OCI-LY1 (cell line): Measurements from ENCODE around the gene PLXNA2.

Source experiments
- H2AFZ ChIP-seq: fragments of 200-600 bp; sonication (generic), shearing (Covaris generic); 2 replicates; pipeline ENCODE4 v1.6.0; 2014; ENCODE audit warnings: antibody characterized with exemption, mild to moderate bottlenecking, low read length
- H3F3A ChIP-seq: fragments of 200-600 bp; sonication (generic), shearing (Covaris generic); 2 replicates; pipeline ENCODE4 v1.6.0; 2014; ENCODE audit warnings: mild to moderate bottlenecking, antibody characterized with exemption, low read length, moderate library complexity; ENCODE audit not compliant: insufficient read depth
- H3K27ac ChIP-seq: fragments of 200-600 bp; sonication (generic); 2 replicates; pipeline ENCODE4 v1.5.1; 2014; ENCODE audit warnings: low read length, mixed run types, mild to moderate bottlenecking, low read depth; ENCODE audit not compliant: poor library complexity, severe bottlenecking
- H3K27me3 ChIP-seq: fragments of 200-600 bp; sonication (generic); 2 replicates; pipeline ENCODE4 v1.6.0; 2014; ENCODE audit warnings: antibody characterized with exemption, mild to moderate bottlenecking, low read length, moderate library complexity; ENCODE audit not compliant: insufficient read depth
- H3K36me3 ChIP-seq: fragments of 200-600 bp; sonication (generic); 2 replicates; pipeline ENCODE4 v1.6.1; 2014; ENCODE audit warnings: mild to moderate bottlenecking, antibody characterized with exemption, low read length, moderate library complexity, mixed read lengths; ENCODE audit not compliant: insufficient read depth
- H3K4me1 ChIP-seq: fragments of 200-600 bp; sonication (generic); 2 replicates; pipeline ENCODE4 v1.5.1; 2014; ENCODE audit warnings: mild to moderate bottlenecking, low read length, moderate library complexity; ENCODE audit not compliant: insufficient read depth, severe bottlenecking
- H3K4me2 ChIP-seq: fragments of 200-600 bp; sonication (generic), shearing (Covaris generic); 2 replicates; pipeline ENCODE4 v1.6.1; 2014; ENCODE audit warnings: low read length
- H3K4me3 ChIP-seq: fragments of 200-600 bp; sonication (generic); 2 replicates; pipeline ENCODE4 v1.5.1; 2014; ENCODE audit warnings: low read length, low read depth, mild to moderate bottlenecking, mixed read lengths; ENCODE audit not compliant: poor library complexity, severe bottlenecking
- H3K79me2 ChIP-seq: fragments of 200-600 bp; shearing (Covaris generic); 2 replicates; pipeline ENCODE4 v1.6.1; 2016; ENCODE audit warnings: mixed run types, low read length, mixed read lengths; ENCODE audit not compliant: insufficient read depth
- H3K9ac ChIP-seq: fragments of 200-600 bp; sonication (generic), shearing (Covaris generic); 2 replicates; pipeline ENCODE4 v1.6.1; 2014; ENCODE audit warnings: mild to moderate bottlenecking, low read length, mixed read lengths
- H3K9me2 ChIP-seq: fragments of 200-600 bp; sonication (generic), shearing (Covaris generic); 2 replicates; pipeline ENCODE4 v1.6.1; 2014; ENCODE audit warnings: low read depth, mild to moderate bottlenecking, low read length, mixed read lengths
- H3K9me3 ChIP-seq: fragments of 200-600 bp; shearing (Covaris generic); 2 replicates; pipeline ENCODE4 v1.6.1; 2014; ENCODE audit warnings: low read length, mixed read lengths
- H4K20me1 ChIP-seq: fragments of 200-600 bp; sonication (generic), shearing (Covaris generic); 2 replicates; pipeline ENCODE4 v1.6.0; 2016; ENCODE audit warnings: mild to moderate bottlenecking, low read length; ENCODE audit not compliant: insufficient read depth
- EZH2 ChIP-seq: fragments of 200-600 bp; sonication (generic), shearing (Covaris generic); IDR thresholded peaks from 2 replicates; pipeline ENCODE4 v1.8.0; 2017; ENCODE audit warnings: borderline replicate concordance, mixed run types, mild to moderate bottlenecking, antibody characterized with exemption, low read length, moderate library complexity, mixed read lengths
- TF ChIP-seq, protein P1 (sequence below): fragments of 200-600 bp; sonication (generic), shearing (Covaris generic); IDR thresholded peaks from 2 replicates; pipeline ENCODE4 v1.5.1; 2017; ENCODE audit warnings: mild to moderate bottlenecking, antibody characterized with exemption, low read length, moderate library complexity, mixed read lengths

The PLXNA2 gene

DNA sequence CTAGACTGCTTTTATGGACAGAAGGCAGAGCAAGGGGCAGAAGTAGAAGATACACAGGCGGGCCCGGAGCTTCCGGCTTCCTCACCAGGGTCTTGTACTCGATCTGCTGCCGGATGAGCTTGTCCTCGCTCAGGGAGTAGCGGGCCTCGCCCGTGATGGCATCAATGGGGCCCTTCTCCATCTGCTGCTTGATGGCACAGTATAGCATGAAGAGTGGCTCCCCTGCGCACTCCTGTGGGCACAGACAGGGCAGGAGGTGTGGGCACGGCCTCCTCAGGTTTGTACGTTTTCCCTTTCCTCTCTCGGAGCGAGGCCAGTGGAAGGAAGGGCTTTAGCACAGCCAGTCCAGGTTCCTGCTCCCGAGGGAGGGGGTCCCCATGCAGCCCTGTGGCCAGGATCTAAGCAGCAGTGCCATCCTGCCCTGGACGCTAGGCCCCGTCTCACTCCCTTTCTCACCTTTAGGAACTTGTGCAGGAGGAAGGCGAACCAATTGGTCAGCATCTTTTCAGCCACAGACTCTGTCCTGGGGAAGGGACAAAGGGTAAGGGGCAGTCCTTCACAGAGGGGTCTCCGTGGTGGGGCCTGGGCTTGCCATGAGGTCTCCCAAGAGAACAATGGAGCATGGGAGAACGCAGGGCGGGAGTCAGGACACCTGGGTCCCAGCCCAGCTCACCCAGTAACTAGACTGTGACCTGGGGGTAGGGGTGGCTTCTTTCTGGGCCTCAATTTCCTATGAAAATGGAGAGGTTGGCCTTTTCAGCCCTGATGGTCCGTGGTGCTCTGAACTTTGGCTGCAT is 204.4 kb downstream of the PLXNA2 start:
- Histone ChIP-seq H2AFZ (no peak overlapping the region), H3K36me3 (no peaks in the 10 kb centered on the region), H3K9ac (no peak overlapping the region), H3K79me2 (no peaks in the 10 kb centered on the region), H3K4me1 (no peaks in the 10 kb centered on the region), H3K27ac (no peak overlapping the region), H4K20me1 (no peaks in the 10 kb centered on the region), H3K9me2 (no peaks in the 10 kb centered on the region), H3K4me3 (no peak overlapping the region), H3K4me2 (no peak overlapping the region), H3K27me3 (no peaks in the 10 kb centered on the region), H3K9me3 (no peaks in the 10 kb centered on the region), H3F3A (no peaks in the 10 kb centered on the region)
- no peak for TF ChIP-seq EZH2
- TF ChIP-seq, protein P1, sequence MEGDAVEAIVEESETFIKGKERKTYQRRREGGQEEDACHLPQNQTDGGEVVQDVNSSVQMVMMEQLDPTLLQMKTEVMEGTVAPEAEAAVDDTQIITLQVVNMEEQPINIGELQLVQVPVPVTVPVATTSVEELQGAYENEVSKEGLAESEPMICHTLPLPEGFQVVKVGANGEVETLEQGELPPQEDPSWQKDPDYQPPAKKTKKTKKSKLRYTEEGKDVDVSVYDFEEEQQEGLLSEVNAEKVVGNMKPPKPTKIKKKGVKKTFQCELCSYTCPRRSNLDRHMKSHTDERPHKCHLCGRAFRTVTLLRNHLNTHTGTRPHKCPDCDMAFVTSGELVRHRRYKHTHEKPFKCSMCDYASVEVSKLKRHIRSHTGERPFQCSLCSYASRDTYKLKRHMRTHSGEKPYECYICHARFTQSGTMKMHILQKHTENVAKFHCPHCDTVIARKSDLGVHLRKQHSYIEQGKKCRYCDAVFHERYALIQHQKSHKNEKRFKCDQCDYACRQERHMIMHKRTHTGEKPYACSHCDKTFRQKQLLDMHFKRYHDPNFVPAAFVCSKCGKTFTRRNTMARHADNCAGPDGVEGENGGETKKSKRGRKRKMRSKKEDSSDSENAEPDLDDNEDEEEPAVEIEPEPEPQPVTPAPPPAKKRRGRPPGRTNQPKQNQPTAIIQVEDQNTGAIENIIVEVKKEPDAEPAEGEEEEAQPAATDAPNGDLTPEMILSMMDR = no peak

DNA sequence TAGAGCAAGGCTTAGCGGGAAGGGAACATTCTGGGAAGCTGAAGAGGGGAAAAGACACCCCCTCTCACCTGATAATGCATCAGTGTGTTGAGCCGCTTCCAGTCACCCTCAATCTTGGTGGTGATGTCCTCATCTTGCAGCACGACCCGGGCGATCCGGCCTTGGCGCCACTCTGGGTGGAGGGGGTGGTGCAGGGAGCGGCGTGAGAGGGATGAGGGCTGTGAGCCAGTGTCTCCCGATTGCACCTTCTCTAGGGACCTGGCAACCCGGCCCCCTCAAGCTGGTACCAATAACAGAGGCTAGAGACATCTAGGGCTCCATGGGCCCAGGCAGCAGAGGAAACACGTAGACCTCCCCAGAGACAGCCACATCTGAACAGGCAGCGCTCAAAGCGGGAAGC is 205.9 kb downstream of the PLXNA2 start:
- H3K36me3 ChIP-seq = no peaks in the 10 kb centered on the region
- no peak overlapping the region for H3K4me3 ChIP-seq
- no peaks in the 10 kb centered on the region for H3K79me2 ChIP-seq
- H3K9ac ChIP-seq = no peak overlapping the region
- H3K4me2 ChIP-seq = no peak overlapping the region
- H3K27me3 ChIP-seq = no peaks in the 10 kb centered on the region
- no peaks in the 10 kb centered on the region for H3K4me1 ChIP-seq
- H3K27ac ChIP-seq = no peak overlapping the region
- no peak overlapping the region for H2AFZ ChIP-seq
- H3K9me2 ChIP-seq = no peaks in the 10 kb centered on the region
- TF ChIP-seq, protein P1 = no peak
- TF ChIP-seq EZH2 = no peak
- H4K20me1 ChIP-seq = no peaks in the 10 kb centered on the region
- H3F3A ChIP-seq = no peaks in the 10 kb centered on the region
- no peaks in the 10 kb centered on the region for H3K9me3 ChIP-seq

DNA sequence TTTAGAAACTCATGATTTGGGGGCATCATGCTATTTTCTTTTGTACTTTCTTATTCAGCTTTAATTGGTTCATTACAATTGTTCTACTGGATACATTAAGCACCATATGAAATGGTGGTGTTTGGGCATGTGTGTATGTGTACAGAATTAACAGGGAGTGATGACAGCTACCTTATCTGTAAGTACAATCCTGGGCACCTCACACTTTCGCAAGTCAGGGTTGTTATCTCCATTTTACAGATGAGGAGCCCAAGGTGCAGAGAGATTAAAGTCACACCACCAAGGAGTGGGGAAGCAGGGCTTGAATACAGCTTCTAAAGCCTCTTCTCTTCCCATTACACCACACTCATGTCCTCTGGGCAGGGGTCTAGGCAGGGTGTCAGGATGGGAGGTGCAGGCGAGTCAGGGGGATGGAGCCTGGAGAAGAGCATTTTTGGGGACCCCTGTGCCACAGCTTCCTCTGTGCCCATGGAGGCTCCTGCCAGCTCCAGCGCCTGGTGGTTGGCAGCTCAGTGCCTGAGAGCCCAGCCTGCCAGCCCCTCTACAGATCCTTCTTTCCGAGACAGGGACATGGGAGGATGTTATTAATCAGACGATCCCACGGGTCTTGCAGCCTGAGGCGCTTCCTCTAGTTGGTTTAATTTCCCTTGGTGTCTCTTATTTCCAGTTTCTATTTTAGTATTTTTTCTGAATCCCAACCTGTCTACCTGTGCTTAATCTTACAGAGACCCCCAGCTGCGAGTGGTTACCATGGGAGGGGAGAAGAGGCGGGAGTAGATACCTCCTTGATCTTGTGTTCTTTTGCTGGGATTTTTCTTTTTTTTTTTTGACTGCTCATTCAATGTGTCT is 207.0 kb downstream of the PLXNA2 start:
- H3K27ac ChIP-seq = no peak overlapping the region
- no peaks in the 10 kb centered on the region for H3K27me3 ChIP-seq
- no peaks in the 10 kb centered on the region for H3K36me3 ChIP-seq
- H3F3A ChIP-seq = no peaks in the 10 kb centered on the region
- H4K20me1 ChIP-seq = no peaks in the 10 kb centered on the region
- H3K4me2 ChIP-seq = no peak overlapping the region
- H3K9me3 ChIP-seq = no peaks in the 10 kb centered on the region
- no peak overlapping the region for H3K4me3 ChIP-seq
- H3K4me1 ChIP-seq = no peaks in the 10 kb centered on the region
- no peaks in the 10 kb centered on the region for H3K9me2 ChIP-seq
- no peaks in the 10 kb centered on the region for H3K79me2 ChIP-seq
- H3K9ac ChIP-seq = no peak overlapping the region
- no peak overlapping the region for H2AFZ ChIP-seq
- no peak for TF ChIP-seq EZH2
